IPS-11a (cell line): ENCODE results near the gene FBXL2.
"Not testable (repeated sequence)": the region's sequence is repeated elsewhere in the genome, so short reads cannot be mapped to it uniquely, and the experiment has no call there.

Source experiments
- H3K4me3 ChIP-seq: one replicate; pipeline ENCODE4 v1.5.1; 2013; ENCODE audit warnings: low read depth, low read length, control low read depth

FBXL2 gene

GRCh38 chr3:33315826-33316225 is 38.6 kb downstream of the FBXL2 start:
- H3K4me3 ChIP-seq = no peak overlapping the region

- no peak overlapping the region for H3K4me3 ChIP-seq
Measured at GRCh38 chr3:33317963-33318709, 40.9 kb downstream of the FBXL2 start.

- no peak overlapping the region for H3K4me3 ChIP-seq
Measured at GRCh38 chr3:33318710-33319380, 41.6 kb downstream of the FBXL2 start.

- H3K4me3 ChIP-seq = no peak overlapping the region
Measured at GRCh38 chr3:33322412-33322811, 45.2 kb downstream of the FBXL2 start.

DNA sequence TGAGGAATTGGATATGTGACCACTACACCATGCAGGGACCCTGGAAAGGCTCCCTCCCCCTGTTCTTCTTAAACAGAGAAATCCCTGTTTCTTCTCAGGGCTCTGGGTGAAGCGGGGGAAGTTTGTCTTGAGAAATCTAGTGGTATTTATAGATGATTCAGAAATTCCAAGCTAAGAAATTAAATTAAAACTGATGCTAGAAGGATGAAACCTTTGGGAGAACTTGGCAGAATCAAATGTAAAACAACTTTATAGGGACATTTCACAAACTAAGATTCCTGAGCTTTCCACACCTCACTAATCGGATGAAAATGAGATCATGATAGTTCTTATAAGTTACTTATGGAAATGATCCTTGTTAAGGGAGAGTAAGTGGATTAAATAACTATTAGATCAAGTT is 54.2 kb downstream of the FBXL2 start:
- H3K4me3 ChIP-seq = no peak overlapping the region

GRCh38 chr3:33334364-33334763 is 57.1 kb downstream of the FBXL2 start:
- H3K4me3 ChIP-seq = no peak overlapping the region

DNA sequence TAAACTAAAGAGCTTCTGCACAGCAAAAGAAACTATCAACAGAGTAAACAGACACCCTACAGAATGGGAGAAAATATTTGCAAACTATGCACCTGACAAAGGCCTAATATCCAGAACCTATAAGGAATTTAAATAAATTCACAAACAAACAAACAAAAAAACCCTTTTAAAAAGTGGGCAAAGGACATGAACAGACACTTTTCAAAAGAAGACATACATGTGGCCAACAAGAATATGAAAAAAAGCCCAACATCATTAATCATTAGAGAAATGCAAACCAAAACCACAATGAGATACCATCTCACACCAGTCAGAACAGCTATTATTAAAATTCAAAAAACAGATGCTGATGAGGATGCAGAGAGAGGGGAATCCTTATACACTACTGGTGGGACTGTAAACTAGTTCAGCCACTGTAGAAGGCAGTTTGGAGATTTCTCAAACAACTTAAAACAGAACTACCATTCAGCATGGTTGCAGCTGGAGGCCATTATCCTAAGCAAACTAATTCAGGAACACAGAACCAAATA is 61.8 kb downstream of the FBXL2 start:
- not testable (repeated sequence) for H3K4me3 ChIP-seq

GRCh38 chr3:33339758-33340157 is 62.5 kb downstream of the FBXL2 start:
- H3K4me3 ChIP-seq = no peak overlapping the region

- no peak overlapping the region for H3K4me3 ChIP-seq
Measured at GRCh38 chr3:33355611-33356010, 78.4 kb downstream of the FBXL2 start.

DNA sequence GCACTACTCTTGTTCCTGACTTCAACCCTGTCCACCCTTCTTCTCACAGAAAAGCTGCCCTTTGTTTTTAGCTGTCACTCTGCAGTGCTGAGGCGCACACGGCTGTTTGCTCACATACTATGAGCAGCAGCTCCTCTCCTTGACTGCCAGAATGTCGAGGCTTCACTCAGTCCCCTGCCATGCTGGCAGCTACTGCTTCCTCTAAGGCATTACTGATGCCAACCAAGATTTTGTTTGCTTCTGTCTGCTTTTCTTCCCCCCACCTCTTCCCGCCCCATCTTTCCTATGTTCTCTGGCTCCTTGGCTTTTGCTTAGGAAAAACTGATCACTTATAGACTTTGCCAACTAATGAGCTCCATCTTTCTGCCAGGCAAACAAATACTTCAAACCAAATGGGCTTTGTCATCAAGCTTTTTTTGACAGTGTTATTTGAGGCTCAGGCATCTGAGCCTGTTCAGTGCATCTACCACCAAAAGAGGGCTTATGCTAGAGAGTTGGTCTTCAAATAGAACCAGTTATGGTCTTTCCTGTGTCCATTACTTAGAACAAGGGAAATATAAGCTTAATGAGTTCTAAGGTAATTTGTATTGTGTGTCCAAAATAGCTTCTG is 81.0 kb downstream of the FBXL2 start:
- H3K4me3 ChIP-seq = no peak overlapping the region

- no peak overlapping the region for H3K4me3 ChIP-seq
Measured at GRCh38 chr3:33360136-33360825, 83.0 kb downstream of the FBXL2 start.

- no peak overlapping the region for H3K4me3 ChIP-seq
Measured at GRCh38 chr3:33363113-33363800, 86.0 kb downstream of the FBXL2 start.

DNA sequence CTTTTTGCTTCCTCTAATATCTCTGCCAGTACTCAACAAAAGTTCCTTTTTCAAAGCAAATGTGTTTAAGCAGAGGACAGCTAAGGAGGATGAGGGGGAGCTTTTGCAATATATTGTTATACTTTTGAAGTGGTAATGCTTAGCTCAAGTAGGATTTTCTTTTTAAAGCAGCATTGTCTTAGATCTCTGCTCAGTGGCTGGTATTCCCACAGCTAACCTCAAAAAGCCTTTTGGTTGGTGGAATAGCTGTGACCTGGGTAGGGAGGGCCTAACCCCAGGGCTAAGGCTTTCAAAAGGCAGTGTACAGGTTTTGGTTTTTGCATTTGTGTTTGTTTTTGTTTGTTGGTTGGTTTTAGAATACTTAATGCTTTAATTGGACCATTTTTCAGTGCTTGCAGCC is 86.8 kb downstream of the FBXL2 start:
- H3K4me3 ChIP-seq = no peak overlapping the region

DNA sequence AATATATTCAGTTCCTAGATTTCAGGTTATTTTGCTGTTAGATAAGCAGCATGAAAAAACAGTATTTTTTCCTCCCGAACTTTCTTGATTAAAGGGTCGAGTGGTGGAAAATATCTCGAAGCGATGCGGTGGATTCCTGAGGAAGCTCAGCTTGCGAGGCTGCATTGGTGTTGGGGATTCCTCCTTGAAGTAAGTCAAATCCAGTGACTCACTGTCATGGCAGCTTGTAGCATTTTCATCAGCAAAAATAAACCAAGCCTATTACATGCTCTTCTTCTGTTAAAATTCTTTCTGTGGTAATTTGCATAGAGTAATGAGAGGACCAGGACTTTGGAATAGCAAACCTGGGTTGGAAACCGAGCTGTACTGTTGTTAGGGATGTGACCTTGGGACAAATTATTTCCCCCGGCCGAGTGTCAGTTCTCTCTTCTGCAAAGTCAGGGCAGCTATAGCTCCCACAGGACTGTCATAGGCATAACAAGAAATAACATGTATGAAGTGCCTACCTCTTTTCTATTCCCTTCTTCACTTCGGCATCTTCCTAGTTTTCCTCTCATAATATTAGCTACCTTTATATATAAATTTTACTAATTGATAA is 87.4 kb downstream of the FBXL2 start:
- no peak overlapping the region for H3K4me3 ChIP-seq

- H3K4me3 ChIP-seq = no peak overlapping the region
Measured at GRCh38 chr3:33372218-33373081, 95.2 kb downstream of the FBXL2 start.

DNA sequence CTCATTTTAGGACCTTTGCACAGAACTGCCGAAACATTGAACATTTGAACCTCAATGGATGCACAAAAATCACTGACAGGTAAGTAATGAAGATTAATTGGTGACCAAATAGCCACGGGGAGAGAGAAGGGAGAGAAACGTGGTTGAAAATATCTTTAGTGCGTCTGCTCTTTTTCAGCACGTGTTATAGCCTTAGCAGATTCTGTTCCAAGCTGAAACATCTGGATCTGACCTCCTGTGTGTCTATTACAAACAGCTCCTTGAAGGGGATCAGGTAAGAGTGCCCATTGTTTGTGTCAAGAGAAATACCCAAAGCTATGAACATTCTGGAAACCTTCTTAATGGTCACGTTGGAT is 95.8 kb downstream of the FBXL2 start:
- H3K4me3 ChIP-seq = no peak overlapping the region

DNA sequence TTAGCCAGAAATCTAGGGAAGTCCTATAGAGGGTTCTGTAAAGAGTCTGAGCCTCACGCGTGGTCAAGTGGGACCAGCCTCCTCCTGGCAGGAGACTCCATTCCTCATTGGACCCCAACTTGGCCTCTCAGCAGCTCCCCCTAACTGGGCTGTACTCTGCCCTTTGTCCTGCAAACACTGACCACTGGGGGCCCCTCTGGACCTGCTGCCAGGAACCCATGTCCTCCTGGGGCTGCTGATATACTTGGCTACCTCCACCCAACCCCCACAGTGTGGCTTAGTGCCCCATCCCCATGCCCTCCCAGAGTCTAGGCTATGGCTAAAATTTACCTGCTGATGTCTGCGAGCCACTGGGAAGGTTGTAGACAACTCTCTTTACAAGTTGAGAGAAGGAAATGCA is 100.2 kb downstream of the FBXL2 start:
- H3K4me3 ChIP-seq = no peak overlapping the region

DNA sequence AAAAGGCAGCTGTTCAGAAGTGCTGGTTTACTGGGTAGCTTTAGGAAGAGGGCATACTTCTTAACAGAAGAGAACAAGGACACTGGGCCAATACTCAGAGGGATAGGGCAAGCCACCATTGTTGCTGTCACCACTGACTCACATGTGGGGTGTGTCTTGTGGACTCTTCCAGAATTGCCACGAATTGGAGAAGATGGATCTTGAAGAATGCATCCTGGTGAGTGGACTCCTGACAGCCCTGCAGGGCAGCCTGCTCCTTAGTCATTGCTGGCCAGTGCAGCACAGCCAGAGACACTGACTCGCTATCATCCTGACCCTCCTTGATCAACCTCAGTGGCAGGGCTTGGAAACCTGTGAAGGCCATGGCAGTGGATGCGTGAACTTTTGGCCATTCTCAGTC is 100.7 kb downstream of the FBXL2 start:
- no peak overlapping the region for H3K4me3 ChIP-seq

DNA sequence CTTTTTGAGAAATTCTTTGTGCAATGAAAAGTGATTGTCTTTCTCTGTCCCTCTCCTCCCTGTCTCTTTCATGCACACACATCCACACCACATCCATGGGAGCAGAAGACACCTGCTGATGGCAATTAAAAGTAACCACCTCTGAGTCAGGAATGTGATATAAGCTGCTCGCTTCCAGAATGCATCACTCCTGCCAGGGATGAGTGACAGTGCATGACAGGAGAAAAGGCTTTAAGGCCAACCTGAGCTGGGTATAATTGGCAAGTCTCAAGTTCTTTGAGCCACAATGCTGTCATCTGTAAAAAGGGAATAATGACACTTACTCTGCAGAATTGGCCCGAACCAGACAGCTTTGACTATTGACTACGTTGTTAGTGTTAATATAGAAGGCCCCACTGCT is 103.4 kb downstream of the FBXL2 start:
- H3K4me3 ChIP-seq = no peak overlapping the region

DNA sequence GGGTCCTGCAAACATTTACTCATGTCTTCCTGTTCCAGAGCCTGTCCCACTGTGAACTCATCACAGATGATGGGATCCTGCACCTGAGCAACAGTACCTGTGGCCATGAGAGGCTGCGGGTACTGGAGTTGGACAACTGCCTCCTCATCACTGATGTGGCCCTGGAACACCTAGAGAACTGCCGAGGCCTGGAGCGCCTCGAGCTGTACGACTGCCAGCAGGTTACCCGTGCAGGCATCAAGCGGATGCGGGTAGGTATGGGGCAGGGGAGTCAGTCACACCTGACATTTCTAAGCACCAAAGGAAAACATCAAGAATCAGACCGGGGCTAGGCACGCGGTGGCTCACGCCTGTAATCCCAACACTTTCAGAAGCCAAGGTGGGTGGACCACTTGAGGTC is 106.7 kb downstream of the FBXL2 start:
- no peak overlapping the region for H3K4me3 ChIP-seq
